ENCODE data around the gene DYRK1B.

DYRK1B gene

GRCh38 chr19:39848392-39848791, 14.4 kb upstream of the DYRK1B start:
- TF ChIP-seq, protein P1, sequence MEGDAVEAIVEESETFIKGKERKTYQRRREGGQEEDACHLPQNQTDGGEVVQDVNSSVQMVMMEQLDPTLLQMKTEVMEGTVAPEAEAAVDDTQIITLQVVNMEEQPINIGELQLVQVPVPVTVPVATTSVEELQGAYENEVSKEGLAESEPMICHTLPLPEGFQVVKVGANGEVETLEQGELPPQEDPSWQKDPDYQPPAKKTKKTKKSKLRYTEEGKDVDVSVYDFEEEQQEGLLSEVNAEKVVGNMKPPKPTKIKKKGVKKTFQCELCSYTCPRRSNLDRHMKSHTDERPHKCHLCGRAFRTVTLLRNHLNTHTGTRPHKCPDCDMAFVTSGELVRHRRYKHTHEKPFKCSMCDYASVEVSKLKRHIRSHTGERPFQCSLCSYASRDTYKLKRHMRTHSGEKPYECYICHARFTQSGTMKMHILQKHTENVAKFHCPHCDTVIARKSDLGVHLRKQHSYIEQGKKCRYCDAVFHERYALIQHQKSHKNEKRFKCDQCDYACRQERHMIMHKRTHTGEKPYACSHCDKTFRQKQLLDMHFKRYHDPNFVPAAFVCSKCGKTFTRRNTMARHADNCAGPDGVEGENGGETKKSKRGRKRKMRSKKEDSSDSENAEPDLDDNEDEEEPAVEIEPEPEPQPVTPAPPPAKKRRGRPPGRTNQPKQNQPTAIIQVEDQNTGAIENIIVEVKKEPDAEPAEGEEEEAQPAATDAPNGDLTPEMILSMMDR (IDR thresholded peaks at IDR 0.05), result no peak

DNA sequence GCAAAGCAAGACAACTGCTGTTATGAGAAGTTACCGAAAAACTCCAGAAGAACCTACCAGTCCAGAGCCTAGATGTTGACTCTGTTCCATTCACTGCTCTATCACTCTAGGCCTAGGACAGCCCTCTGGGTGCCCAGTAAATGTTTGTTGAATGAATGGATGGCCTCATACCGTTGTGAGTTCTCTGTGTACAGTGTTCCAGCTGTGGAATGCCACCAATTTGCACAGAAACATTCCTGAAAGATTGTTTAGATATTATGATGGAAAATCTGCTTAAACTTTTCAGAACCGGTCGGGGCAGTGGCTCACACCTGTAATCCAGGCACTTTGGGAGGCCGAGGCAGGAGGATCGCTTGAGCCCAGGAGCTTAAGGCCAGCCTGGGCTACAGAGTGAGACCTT, 13.6 kb upstream of the DYRK1B start:
- TF ChIP-seq, protein P1 (IDR thresholded peaks at IDR 0.05), result no peak

DNA sequence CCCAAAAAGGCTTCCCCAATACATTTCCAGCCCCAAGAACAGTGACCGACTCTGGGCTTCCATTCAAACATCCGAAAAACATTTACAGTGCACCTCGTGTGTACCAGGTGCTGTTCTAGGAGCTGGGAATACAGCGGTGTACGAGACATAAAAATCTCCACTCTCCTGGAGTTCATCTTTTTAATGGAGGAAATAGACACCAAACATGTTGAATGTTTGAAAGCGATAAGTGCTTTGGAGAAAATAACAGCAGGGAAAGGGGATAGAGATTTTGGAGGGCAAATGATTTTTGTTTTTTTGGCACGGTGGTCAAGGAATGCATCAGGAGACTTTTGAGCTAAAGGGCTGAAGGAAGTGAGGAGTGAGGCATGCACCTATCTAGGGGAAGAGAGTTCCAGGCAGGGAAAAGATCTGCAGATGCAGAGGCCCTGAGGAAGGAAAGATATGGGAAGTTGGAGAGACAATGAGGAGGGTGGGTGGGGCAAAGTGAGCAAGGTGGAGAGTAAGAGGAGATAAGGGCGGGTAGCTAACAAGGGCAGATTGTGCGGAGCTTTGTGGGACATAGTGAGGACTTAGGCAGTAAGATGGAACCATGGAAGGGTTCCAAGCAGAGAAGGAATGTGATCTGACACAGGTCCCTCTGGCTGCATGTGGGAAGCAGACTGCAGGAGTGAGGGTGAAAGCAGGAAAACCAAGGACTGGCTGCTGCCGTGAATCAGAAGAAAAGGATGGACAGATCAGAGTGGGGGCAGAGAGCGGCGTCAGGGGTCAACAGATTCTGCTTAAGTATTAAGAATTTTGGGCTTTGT, 12.9 kb upstream of the DYRK1B start:
- TF ChIP-seq, protein P1 (IDR thresholded peaks at IDR 0.05), result no peak

- TF ChIP-seq, protein P1 (IDR thresholded peaks at IDR 0.05), result no peak
These were observed 12.1 kb upstream of the DYRK1B start, which contains the start of gene FBL for GRCh38 chr19:39845933-39846677. Gene FBL, minus strand, starts transcription at chr19:39846379. Its CDS starts 79 bp downstream, at chr19:39846300.

DNA sequence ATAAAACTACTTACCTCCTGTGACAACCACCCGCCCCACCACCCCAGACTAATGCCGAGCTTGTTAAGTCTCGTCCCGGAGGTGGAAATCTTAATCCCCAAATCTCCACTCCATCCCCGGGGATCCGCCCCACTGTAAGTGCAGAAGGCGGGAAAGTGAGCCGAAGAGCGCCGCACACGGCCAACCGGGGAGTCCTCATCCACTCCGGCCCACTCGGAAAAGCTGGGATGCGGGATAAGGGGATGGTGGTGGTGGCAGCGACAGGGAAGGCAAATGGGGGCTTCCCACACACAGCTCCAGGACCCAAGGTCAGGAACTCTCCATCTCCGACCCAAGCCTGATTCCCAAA, 11.6 kb upstream of the DYRK1B start:
- TF ChIP-seq, protein P1 (IDR thresholded peaks at IDR 0.05), result peak; percentile 42; the same call in 1 of the 2 replicates

- TF ChIP-seq, protein P1 (IDR thresholded peaks at IDR 0.05), result no peak
These were observed 11.2 kb upstream of the DYRK1B start for GRCh38 chr19:39845172-39845571.

DNA sequence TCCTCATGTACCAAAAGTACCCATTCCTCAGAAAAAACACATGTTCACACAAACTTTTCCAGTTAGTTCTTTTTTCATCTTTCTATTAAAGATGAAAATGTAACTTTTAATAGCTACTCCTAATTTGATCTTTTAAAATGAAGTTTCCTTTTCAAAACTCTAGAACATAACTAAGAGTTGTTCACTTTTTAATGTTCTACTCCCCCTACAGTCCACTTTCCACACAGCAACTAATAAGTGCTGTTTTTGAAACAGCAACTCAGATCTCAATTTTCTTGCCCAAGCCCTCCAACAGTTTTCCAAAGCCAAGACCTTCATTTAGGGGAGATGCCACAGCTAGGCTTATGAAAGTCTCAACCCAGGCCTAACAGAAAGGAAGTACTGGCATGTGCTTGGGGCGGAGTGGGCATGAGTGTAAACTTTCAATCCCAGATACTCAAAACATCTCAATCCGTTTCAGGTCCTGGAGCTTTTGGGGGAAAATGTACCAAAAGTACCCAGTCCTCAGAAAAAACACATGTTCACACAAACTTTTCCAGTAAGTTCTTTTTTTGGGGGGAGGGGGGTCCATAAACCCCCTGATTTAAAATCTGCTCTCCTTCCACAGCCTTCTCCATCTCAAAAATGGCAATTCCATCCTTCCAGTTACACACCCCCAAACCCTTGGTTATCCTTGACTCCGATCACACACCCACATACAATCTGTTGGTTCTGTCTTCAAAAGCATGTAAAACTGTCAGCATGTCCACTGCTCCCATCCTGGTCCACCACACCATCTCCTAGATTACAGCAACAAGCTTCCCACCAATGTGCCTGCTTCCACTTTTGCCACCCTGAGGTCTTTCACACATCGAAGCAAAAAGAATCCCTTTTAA, 10.2 kb upstream of the DYRK1B start:
- TF ChIP-seq, protein P1 (IDR thresholded peaks at IDR 0.05), result peak; percentile 68
